ENCODE data around the gene CDH4. TPM values are rescaled to one million over a fixed set of nuclear protein-coding genes. Genes with fewer than 3 reads are reported as not detected.
"Not testable (repeated sequence)": the region's sequence is repeated elsewhere in the genome, so short reads cannot be mapped to it uniquely, and the experiment has no call there.

CDH4 gene
- total RNA-seq, 1 donor from 2014 or later, result 0.06 TPM

DNA sequence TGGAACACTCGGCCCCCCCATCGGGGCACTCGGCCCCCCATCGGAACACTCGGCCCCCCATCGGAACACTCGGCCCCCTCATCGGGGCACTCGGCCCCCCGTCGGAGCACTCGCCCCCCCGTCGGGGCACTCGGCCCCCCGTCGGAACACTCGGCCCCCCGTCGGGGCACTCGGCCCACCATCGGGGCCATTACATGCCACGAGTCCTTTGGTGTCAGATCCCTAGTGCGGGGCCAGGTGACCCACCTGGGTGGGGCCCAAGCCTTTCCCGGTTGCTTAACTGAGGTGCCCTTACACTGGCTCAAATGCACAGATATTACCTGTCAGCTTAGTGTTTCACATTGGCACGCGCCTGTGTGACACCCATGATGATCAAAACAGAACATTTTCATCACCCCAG is 717.7 kb downstream of the CDH4 start:
- no peaks in the 10 kb centered on the region for H3K9me3 ChIP-seq
- H3K4me1 ChIP-seq, result no peaks in the 10 kb centered on the region
- DNase-seq (no peak), ATAC-seq (no peak)
- TF ChIP-seq CTCF (IDR thresholded peaks at IDR 0.05), result no peak
- no peak overlapping the region for H3K4me3 ChIP-seq
- H3K27me3 ChIP-seq (ENCODE audit: low read depth), result peaks cover 19% of the 10 kb centered on the region
- intact Hi-C loops (cut with DNase I), result no loop called here
- no peak overlapping the region for H3K27ac ChIP-seq
- H3K36me3 ChIP-seq, result peaks cover 28% of the 10 kb centered on the region

DNA sequence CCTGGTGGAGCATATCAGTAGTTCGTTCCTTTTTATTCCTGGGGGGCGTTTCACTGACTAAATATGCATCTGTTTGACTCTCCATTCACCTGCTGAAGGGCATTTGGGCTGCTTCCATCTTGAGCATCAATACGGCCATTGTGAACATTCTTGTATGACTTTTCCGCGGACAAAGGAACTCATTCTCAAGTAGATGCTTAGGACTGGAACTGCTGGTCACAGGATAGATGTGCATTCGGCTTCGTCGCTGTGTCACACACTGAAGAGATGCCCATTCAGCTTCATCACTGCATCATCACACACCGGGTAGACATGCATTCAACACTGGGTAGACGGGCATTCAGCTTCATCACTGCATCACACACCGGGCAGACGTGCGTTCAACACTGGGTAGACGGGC is 718.3 kb downstream of the CDH4 start:
- no peak for TF ChIP-seq CTCF (IDR thresholded peaks at IDR 0.05)
- Histone ChIP-seq H3K4me1 (no peaks in the 10 kb centered on the region), H3K27me3 (ENCODE audit: low read depth) (peaks cover 13% of the 10 kb centered on the region), H3K9me3 (no peaks in the 10 kb centered on the region), H3K4me3 (no peak overlapping the region), H3K36me3 (peaks cover 33% of the 10 kb centered on the region), H3K27ac (no peak overlapping the region)
- intact Hi-C loops (cut with DNase I), result no loop called here
- ATAC-seq (no peak), DNase-seq (no peak)

- H3K4me3 ChIP-seq; ATAC-seq; H3K9me3 ChIP-seq; H3K27ac ChIP-seq; intact Hi-C loops (cut with DNase I); H3K4me1 ChIP-seq; DNase-seq; H3K27me3 ChIP-seq (ENCODE audit: low read depth): not testable (repeated sequence)
- peaks cover 45% of the 10 kb centered on the region for H3K36me3 ChIP-seq
Measured at GRCh38 chr20:61971595-61971994, 719.5 kb downstream of the CDH4 start.

- no peak for ATAC-seq
- no peak for DNase-seq
- H3K36me3 ChIP-seq, result peaks cover 46% of the 10 kb centered on the region
- no peaks in the 10 kb centered on the region for H3K27me3 ChIP-seq (ENCODE audit: low read depth)
- H3K4me3 ChIP-seq, result no peak overlapping the region
- no peaks in the 10 kb centered on the region for H3K4me1 ChIP-seq
- TF ChIP-seq CTCF (IDR thresholded peaks at IDR 0.05), result no peak
- H3K9me3 ChIP-seq, result no peaks in the 10 kb centered on the region
- intact Hi-C loops (cut with DNase I), result no loop called here
- H3K27ac ChIP-seq, result no peak overlapping the region
Measured at GRCh38 chr20:61972636-61973508, 720.8 kb downstream of the CDH4 start.

DNA sequence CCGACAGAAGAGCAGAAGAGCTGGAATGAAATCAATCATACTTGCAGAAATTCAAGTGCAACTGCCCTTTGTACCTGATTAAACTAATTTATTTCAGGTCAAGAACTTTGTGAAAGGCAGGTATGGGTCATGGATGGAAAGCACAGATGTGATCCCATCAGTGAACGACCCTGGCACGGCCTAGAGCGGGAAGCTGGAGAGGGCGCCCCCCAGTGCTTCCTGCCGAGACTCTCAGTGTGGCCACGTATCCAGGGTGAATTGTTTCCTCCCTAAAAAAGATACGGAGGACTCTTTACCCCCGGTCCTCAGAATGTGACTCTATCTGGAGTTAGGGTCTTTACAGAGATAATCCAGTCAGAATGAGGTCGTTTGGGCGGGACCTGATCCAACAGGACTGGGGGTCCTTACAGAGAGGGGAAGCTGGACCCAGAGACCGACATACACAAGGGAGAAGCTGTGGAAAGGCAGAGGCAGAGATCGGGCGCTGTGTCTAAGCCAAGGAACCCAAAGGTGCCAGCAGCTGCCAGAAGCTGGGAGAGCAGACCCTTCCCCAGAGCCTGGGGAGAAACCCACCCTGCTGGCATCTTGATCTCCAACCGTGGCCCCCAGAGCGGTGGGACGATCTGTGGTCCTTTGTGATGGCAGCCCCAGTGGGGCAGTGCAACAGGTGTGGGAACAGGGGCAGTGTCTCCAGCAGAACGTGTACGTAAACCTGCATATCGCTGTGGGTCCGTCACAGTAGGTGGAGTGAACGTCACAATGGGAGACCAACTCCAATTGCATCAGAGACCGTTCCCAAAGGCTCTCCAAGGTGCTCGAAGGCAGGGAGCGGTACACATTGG is 721.7 kb downstream of the CDH4 start:
- DNase-seq, result no peak
- ATAC-seq, result peak in 1 of 2 donors; percentile 17

More for the DNA sequence above, 721.7 kb downstream of the CDH4 start:
- Histone ChIP-seq H3K9me3 (no peaks in the 10 kb centered on the region), H3K36me3 (peaks cover 48% of the 10 kb centered on the region), H3K4me1 (no peaks in the 10 kb centered on the region), H3K27me3 (ENCODE audit: low read depth) (no peaks in the 10 kb centered on the region), H3K4me3 (no peak overlapping the region), H3K27ac (no peak overlapping the region)
- intact Hi-C loops (cut with DNase I), result no loop called here
- no peak for TF ChIP-seq CTCF (IDR thresholded peaks at IDR 0.05)
